Measurements from ENCODE around the gene BCAT1.
"Not testable (repeated sequence)": the region's sequence is repeated elsewhere in the genome, so short reads cannot be mapped to it uniquely, and the experiment has no call there.

The BCAT1 gene

GRCh38 chr12:24956351-24956750, 7.5 kb upstream of the BCAT1 start:
- DNase-seq (ENCODE audit: low spot score), result not testable (repeated sequence)

DNA sequence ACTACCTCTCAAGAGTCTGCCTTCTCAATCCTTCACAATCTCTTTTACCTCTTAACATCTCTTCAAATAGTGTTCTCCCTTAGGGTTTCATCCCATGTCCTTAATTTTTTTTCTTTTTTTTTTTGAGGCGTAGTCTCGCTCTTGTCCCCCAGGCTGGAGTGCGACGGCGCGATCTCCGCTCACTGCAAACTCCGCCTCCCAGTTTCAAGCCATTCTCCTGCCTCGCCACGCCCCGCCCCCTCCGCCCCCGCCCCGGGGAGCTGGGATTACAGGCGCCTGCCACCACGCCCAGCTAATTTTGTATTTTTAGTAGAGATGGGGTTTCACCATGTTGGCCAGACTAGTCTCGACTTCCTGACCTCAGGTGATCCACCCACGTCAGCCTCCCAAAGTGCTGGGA, 7.0 kb upstream of the BCAT1 start:
- DNase-seq (ENCODE audit: low spot score), result peak; percentile 71

- no peak for DNase-seq (ENCODE audit: low spot score)
These were observed 6.5 kb upstream of the BCAT1 start for GRCh38 chr12:24955389-24955788.

DNA sequence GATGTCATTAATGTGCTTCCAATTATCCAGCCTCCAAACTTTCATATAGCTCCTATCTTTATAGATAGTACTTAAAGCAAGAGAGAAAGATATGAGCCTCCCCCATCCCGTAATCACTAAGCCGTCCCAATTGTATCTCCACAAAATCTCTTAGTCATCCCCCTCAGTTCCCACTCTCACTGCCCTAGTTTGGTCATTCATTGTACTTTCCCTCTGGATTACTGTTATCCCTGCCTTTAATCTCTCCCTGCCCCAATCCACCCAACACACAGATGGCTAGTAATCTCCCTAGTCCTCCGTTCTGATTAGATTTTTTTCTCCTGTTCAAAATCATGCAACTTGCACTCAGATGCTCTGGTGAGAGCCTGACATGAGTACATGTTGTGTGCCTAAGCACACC, 5.4 kb upstream of the BCAT1 start:
- DNase-seq (ENCODE audit: low spot score), result no peak

DNA sequence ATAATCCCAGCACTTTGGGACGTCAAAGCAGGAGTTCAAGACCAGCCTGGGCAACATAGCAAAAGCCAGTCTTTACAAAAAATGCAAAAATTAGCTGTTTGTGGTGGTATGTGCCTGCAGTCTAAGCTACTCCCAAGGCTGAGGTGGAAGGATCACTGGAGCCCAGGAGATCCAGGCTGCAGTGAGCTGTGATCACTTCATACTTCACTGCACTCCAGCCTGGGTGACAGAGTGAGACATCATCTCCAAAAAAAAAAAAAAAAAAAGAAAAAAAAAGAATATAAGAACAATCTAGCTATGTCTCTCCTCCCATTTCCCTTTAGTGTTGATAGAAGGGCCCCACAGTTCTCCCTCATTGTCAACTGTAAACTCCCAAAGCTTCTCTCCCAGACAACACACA, 3.5 kb upstream of the BCAT1 start:
- no peak for DNase-seq (ENCODE audit: low spot score)

DNA sequence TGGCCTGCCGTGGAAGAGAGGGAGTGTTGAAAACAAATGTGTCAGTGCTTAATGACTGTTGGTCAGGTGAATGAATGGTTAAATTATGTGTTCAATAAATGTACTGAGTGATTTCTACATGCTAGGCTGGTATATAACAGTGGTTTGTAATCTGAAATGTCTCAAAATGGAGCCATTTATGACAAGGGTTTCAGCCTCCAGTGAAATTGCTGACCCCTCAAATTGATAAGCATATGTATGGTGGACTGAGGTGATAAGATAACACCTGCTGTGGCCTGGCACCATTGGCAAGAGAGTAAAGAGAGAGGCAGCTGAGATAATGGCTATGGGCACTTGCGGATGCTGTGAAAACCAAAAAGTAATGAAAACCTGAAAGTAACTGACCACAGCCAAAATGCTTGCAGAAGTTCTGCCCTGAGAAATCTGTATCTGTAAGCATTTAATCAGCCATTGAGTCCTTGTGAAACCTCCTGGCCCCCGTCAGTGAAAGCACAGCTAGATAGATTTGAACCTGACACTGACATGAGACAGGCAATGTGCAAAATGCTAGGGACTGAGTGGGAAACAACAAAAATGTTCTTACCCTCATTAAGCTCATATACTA, 1.4 kb upstream of the BCAT1 start:
- no peak for DNase-seq (ENCODE audit: low spot score)

DNA sequence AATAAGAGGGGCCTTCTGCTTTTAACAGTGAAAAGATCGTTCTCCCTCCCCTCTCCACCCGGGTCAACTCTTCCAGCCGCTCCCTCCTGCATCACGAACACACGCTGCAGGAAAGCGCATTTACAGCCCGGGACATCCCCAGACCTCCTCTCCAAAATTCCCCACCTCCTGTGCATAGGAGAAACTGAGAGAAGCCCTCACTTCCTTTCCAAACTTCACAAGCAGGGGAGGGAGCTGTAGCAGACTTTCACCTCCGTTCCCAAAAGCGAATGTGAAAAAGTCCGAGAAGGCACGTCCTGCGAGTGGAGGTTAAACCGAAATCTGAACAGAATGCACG, 513 bp downstream of the BCAT1 start:
- DNase-seq (ENCODE audit: low spot score), result no peak

DNA sequence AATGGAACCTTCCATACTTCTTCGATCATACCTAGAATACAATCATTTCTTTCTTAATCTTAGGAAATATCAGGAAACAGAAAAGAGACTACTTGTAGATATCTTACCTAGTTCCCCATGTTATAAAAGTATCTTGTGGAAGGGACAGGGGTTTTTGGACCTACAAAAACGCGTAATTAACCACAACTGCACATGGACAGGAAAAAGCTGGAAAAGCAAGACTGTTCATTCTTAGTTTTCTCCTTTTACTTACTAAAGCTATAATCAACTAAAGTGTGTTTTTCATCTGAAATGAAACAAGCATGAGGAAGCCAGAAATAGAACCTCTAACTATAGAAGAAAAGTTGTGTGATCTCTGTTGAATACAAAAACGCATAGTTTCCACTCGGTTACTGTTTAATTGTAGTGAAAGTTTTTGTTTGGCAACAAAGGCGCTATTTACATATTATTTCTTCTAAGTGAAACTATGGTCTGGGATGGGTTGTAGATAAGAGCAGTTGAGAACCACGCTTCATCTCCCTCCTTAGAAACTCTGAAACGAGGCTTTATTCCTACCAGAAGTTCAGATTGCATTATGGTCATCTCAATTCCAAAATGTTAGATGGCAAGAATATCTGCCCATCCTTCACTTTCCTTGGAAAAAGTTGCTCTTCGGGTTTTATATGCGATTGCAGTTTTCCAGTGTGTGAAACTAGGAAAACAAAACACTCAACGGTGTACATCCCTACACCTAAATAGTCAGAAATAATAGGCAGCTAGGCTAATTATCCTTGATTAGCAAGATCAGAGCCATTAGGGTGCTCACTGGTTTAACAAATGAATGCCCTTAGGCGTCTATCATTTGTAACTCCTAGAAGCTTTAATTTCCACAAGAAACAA, 1.1 kb downstream of the BCAT1 start:
- DNase-seq (ENCODE audit: low spot score), result no peak

DNA sequence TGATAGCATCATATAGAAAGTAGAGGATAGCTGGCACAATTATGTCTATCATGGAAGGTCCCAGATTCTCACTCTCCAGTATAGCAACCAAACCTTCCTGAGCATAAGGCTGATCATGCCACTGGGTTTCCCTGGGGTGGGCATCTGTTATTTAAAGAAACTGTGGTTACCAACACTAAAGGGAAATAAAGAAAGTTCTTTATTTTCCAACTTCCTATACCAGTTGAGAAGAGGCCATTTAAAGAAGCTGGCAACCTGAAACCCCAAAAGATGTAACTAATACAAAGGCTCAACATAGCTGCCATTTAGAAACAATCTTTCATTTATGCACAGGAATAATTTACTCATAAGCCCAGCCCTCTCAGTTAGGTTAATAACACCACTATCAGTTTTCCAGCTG, 3.1 kb downstream of the BCAT1 start:
- DNase-seq (ENCODE audit: low spot score), result no peak

GRCh38 chr12:24945039-24945438, 3.9 kb downstream of the BCAT1 start:
- DNase-seq (ENCODE audit: low spot score), result no peak

GRCh38 chr12:24944601-24944975, 4.3 kb downstream of the BCAT1 start:
- no peak for DNase-seq (ENCODE audit: low spot score)

- no peak for DNase-seq (ENCODE audit: low spot score)
These were observed 4.8 kb downstream of the BCAT1 start for GRCh38 chr12:24943947-24944600.

- no peak for DNase-seq (ENCODE audit: low spot score)
These were observed 8.7 kb downstream of the BCAT1 start for GRCh38 chr12:24940157-24940556.

DNA sequence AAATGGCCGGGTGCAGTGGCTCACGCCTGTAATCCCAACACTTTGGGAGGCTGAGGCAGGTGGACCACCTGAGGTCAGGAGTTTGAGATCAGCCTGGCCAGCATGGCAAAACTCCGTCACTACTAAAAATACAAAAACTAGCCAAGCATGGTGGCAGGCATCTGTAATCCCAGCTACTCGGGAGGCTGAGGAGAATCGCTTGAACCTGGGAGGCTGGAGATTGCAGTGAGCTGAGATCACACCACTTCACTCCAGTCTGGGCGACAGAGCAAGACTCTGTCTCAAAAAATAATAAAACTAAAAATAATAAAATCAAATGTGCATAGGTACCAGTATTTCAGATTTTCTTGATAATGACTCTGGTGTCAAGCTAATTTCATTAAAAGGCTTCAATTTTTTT, 9.3 kb downstream of the BCAT1 start:
- DNase-seq (ENCODE audit: low spot score), result not testable (repeated sequence)

GRCh38 chr12:24938341-24938740, 10.6 kb downstream of the BCAT1 start:
- no peak for DNase-seq (ENCODE audit: low spot score)

DNA sequence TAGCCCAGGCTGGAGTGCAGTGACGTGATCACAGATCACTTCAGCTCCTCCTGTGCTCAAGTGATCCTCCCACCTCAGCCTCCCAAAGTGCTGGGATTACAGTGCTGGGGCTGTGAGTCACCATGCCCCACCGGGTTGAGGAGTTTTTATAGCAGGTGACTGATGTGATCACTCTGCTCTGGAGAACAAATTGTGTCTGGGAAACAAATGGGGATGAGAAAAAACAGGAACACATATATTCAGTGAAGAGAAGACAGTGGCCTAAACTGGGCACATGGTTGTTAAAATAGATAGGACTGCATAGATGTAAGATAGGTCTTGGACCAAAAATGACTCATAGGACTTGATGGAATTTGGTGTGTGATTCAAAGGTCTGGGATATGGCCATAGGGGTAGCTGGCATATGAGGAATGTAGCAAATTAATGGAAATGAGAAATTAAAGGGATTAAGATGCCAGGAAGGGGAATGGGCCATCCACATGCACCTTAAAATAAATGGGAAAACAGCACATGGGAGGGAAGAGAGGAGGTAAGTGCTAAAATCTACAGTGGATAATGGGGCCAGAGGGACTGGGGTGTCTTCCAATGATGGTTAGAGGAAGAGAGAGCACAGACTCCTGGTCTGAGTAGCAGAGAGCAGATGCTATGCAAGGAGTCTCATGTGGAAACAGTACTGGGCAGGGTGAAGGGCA, 11.2 kb downstream of the BCAT1 start:
- no peak for DNase-seq (ENCODE audit: low spot score)

DNA sequence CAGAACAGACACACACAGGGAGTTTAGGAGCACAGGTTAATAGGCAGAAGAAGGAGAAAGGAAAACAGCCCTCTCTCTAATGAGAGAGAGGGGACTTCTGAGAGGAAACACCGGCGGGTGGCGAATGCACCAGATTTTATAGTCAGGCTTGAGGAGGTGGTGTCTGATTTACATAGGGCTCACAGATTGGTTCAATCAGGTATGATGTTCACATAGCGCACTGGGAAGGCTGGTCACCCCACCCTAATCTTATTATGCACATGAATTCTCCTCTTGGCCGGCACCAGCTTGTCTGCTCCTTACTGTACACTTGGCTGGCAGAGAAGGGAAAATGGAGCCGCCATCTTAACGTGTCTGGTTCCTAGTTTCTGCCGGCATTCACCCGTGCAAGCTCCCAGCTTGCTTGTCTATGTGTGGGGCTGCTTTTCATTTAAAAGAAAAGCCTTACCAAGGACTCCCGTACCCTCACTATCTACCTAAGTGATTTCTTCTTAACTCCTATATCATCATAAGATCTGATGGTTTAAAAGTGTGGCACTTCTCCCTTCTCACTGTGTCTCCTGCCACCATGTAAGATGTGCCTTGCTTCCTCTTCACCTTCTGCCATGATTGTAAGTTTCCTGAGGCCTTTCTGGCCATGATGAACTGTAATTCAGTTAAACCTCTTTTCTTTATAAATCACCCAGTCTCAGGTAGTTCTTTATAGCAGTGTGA, 15.1 kb downstream of the BCAT1 start:
- no peak for DNase-seq (ENCODE audit: low spot score)

DNA sequence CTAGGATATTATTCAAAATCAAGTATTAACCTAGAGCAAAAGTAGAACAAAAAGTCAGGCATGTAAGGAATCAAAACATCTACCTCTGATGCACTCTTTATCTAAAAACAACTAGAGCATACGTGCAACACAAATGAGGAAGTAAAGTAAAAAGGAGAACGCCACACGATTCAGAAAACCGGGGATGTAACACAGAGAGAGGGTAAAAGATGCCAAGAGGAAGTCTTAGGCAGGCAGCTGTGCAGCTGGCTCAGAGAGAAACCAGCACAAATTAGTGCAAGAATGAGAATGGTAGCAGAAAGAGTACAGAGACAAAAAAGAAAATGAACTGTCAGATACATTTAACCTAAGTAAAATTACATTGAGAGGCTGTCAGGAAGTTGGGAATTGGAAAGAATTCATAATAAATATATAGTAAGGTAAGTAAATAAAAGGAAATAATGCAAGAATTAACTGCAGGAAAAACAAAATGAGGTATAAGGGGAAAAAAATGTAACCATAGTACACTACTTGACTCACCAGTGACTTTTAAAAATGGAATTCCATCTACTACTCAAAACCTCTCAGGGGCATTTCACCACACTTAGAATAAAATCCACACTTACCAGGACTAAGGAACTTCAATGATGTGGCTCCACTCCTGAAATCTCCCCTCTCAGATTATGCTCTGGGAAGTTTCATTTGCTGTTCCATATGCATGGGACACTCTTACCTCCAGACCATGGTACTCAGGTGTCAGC, 17.1 kb downstream of the BCAT1 start:
- DNase-seq (ENCODE audit: low spot score), result no peak

DNA sequence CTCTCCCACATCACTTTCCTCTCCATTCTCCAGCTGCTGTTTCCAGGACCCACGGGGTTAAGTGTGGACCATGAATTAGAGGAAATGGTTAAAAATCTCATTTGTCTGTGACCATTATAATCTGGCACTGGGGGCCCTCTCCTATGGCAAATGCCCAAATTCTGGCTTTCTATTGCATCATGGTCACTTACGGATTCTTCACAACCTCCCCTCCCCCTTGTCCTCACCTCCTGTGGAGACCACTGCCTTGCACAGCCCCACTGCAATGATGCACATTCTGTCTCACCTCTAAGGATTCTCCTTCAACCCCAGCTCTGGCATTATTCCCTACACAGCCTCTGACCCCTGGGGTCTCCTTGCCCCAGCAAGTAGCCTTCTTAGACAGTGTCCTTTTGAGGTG, 18.9 kb downstream of the BCAT1 start:
- no peak for DNase-seq (ENCODE audit: low spot score)

DNA sequence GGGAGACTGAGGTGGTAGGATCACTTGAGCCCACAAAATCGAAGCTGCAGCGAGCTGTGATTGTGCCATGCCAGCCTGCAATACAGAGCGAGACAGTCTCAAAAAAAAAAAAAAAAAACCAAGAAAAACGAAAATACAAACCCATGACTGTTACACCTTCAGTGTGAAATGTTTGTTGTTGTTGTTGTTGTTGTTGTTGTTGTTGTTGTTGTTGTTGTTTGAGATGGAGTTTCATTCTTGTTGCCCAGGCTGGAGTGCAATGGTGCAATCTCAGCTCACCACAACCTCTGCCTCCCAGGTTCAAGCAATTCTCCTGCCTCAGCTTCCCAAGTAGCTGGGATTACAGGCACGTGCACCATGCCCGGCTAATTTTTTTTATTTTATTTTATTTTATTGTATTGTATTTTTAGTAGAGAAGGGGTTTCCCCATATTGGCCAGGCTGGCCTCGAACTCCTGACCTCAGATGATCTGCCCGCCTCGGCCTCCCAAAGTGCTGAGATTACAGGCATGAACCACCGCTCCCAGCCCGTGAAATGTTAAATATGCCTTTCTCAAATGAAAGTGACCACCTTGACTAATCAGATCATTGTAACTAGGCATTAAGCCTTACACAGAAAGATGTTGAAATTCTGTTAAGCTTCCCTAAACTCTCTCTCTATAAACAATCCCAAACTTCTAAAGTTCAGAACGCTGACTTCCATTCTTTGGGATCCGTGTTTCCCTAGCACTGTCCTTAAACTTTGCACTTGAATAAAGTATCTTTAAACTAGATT, 20.2 kb downstream of the BCAT1 start:
- DNase-seq (ENCODE audit: low spot score), result not testable (repeated sequence)

GRCh38 chr12:24928131-24928530, 20.8 kb downstream of the BCAT1 start:
- no peak for DNase-seq (ENCODE audit: low spot score)

Measured in ecto neural progenitor cell (in vitro differentiated cells).